Measurements from ENCODE around the gene SMS. TPM values are rescaled to one million over a fixed set of nuclear protein-coding genes. Genes with fewer than 3 reads are reported as not detected.

SMS gene
- total RNA-seq, 2 experiments from 2014 or later = 64.9 to 86.3 TPM

DNA sequence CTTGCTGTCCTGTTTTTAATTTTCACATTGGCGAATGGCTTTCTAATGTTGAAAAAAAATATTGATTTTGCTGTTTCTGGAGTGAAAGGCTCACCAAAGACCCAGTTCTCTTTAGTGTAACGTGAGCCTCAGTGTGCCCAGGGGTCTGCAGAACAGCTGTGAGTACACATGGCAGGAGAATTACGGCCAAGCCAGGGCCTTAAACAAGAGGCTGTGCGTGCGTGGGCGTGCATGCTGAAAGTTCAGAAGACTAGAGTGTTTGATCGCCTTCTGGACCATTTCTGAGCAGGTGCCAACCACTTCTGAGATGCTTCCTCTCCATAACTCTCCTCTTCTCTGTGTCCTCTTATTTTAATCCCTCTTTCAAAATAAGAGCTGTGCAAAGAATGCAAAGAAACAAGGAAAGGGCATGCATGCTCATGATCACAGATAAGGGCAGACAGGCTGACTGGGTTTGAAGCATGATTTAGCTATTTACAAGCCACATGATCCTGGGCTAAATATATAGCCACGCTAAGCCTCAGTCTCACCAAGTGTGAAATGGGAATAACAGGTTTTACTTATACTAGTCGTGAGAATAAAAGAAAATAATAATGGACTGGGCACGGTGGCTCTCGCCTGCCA, 101.5 kb downstream of the SMS start:
- no peak for DNase-seq (ENCODE audit: low spot score)
- no peak overlapping the region for H3K4me3 ChIP-seq (ENCODE audit: low read depth, low read length, poor library complexity, severe bottlenecking)
- no peaks in the 10 kb centered on the region for H3K9me3 ChIP-seq (ENCODE audit: low read length)
- H3K9me2 ChIP-seq (ENCODE audit: insufficient read depth, low read length) = no peaks in the 10 kb centered on the region
- no peaks in the 10 kb centered on the region for H3K4me1 ChIP-seq (ENCODE audit: insufficient read depth, low read length, poor library complexity, severe bottlenecking)
- no peaks in the 10 kb centered on the region for H3K79me2 ChIP-seq (ENCODE audit: insufficient read depth, low read depth, low read length)
- no peaks in the 10 kb centered on the region for H3K36me3 ChIP-seq (ENCODE audit: insufficient read depth, low read length)
- no peak overlapping the region for H2AFZ ChIP-seq (ENCODE audit: low read length)
- intact Hi-C loops (cut with micrococcal nuclease; ENCODE audit: unreplicated experiment) = no loop called here
- H3K27ac ChIP-seq (ENCODE audit: low read depth, low read length, poor library complexity, severe bottlenecking) = no peak overlapping the region
- no peak overlapping the region for H3K4me2 ChIP-seq (ENCODE audit: low read length)
- ChIA-PET CTCF (ENCODE audit: unreplicated experiment) (no interaction called here), POLR2A (interaction anchor here (0.6 kb wide), 1 partner anchor 1766 kb away, joined by 5 read pairs; no protein-coding TSS in a partner anchor)
- H4K20me1 ChIP-seq (ENCODE audit: insufficient read depth, low read length) = no peaks in the 10 kb centered on the region
- TF ChIP-seq EZH2phosphoT487 (IDR thresholded peaks at IDR 0.05; ENCODE audit: borderline replicate concordance, low read depth, low read length) = no peak
- TF ChIP-seq, protein P1, sequence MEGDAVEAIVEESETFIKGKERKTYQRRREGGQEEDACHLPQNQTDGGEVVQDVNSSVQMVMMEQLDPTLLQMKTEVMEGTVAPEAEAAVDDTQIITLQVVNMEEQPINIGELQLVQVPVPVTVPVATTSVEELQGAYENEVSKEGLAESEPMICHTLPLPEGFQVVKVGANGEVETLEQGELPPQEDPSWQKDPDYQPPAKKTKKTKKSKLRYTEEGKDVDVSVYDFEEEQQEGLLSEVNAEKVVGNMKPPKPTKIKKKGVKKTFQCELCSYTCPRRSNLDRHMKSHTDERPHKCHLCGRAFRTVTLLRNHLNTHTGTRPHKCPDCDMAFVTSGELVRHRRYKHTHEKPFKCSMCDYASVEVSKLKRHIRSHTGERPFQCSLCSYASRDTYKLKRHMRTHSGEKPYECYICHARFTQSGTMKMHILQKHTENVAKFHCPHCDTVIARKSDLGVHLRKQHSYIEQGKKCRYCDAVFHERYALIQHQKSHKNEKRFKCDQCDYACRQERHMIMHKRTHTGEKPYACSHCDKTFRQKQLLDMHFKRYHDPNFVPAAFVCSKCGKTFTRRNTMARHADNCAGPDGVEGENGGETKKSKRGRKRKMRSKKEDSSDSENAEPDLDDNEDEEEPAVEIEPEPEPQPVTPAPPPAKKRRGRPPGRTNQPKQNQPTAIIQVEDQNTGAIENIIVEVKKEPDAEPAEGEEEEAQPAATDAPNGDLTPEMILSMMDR (conservative IDR thresholded peaks at IDR 0.05; ENCODE audit: low read length) = no peak
- no TSS peak for BruUV-seq (replicated peaks)

DNA sequence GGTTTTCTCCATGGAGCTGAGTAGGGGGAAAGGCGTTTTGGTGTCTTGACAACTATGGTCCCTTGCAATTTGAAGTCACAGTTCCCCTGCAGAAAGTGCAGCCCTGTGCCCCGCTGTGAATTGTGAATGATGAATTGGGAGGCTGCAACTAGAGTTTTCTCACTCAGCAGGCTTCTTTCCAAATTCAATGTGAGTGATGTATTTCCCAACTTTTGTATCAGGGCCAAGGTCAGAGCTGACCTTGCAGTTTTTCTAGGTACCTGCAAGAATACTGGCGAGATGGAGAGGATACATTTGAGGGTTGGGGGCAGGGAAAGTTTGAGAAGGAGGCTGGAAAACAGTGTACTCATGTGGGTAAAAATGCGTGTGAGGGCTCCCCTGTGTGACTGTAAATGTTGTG, 103.4 kb downstream of the SMS start:
- Histone ChIP-seq H3K9me2 (ENCODE audit: insufficient read depth, low read length) (no peaks in the 10 kb centered on the region), H3K4me3 (ENCODE audit: low read depth, low read length, poor library complexity, severe bottlenecking) (no peak overlapping the region), H2AFZ (ENCODE audit: low read length) (no peak overlapping the region), H3K79me2 (ENCODE audit: insufficient read depth, low read depth, low read length) (no peaks in the 10 kb centered on the region), H3K36me3 (ENCODE audit: insufficient read depth, low read length) (no peaks in the 10 kb centered on the region), H4K20me1 (ENCODE audit: insufficient read depth, low read length) (no peaks in the 10 kb centered on the region), H3K9me3 (ENCODE audit: low read length) (no peaks in the 10 kb centered on the region), H3K4me1 (ENCODE audit: insufficient read depth, low read length, poor library complexity, severe bottlenecking) (no peaks in the 10 kb centered on the region), H3K27ac (ENCODE audit: low read depth, low read length, poor library complexity, severe bottlenecking) (no peak overlapping the region), H3K4me2 (ENCODE audit: low read length) (no peak overlapping the region)
- DNase-seq (ENCODE audit: low spot score) = no peak
- BruUV-seq (replicated peaks) = no TSS peak
- intact Hi-C loops (cut with micrococcal nuclease; ENCODE audit: unreplicated experiment) = no loop called here
- CTCF ChIA-PET (ENCODE audit: unreplicated experiment) = no interaction called here
- POLR2A ChIA-PET = no interaction called here
- TF ChIP-seq EZH2phosphoT487 (IDR thresholded peaks at IDR 0.05; ENCODE audit: borderline replicate concordance, low read depth, low read length) = no peak
- TF ChIP-seq, protein P1 (conservative IDR thresholded peaks at IDR 0.05; ENCODE audit: low read length) = no peak

Other genes with a start within 250 kb of the SMS start
- not detected in 2 replicates for gene SMPX, start 182.6 kb upstream of the SMS start, total RNA-seq (2014; rRNA removed; shearing (Covaris generic))
- gene SMPX, start 182.6 kb upstream of the SMS start, total RNA-seq (2022) = not detected in 2 replicates
- gene MBTPS2, start 101.1 kb upstream of the SMS start, total RNA-seq (2014; rRNA removed; shearing (Covaris generic)) = 3.1 and 4.7 TPM in 2 replicates
- 14.9 and 15.8 TPM in 2 replicates for gene MBTPS2, start 101.1 kb upstream of the SMS start, total RNA-seq (2022)
- gene YY2, start 84.7 kb upstream of the SMS start, total RNA-seq (2014; rRNA removed; shearing (Covaris generic)) = 0.82 and 2.4 TPM in 2 replicates
- gene YY2, start 84.7 kb upstream of the SMS start, total RNA-seq (2022) = 2.2 and 3.7 TPM in 2 replicates
- 0.09 TPM in 1 of 2 replicates, not detected in the other for gene PHEX, start 91.6 kb downstream of the SMS start, total RNA-seq (2014; rRNA removed; shearing (Covaris generic))
- gene PHEX, start 91.6 kb downstream of the SMS start, total RNA-seq (2022) = not detected in 2 replicates

All from OCI-LY7 (cell line).